NCI-H1930 (cell line): ENCODE results near the gene PNPLA2.
A peak's percentile ranks its signal among the peaks of the same experiment; 100 is the strongest.

Experiments
- DNase-seq, 2 experiments: peaks; one replicate each; lab custom pipeline; 2025; lab: John Stamatoyannopoulos, UW

The PNPLA2 gene

DNA sequence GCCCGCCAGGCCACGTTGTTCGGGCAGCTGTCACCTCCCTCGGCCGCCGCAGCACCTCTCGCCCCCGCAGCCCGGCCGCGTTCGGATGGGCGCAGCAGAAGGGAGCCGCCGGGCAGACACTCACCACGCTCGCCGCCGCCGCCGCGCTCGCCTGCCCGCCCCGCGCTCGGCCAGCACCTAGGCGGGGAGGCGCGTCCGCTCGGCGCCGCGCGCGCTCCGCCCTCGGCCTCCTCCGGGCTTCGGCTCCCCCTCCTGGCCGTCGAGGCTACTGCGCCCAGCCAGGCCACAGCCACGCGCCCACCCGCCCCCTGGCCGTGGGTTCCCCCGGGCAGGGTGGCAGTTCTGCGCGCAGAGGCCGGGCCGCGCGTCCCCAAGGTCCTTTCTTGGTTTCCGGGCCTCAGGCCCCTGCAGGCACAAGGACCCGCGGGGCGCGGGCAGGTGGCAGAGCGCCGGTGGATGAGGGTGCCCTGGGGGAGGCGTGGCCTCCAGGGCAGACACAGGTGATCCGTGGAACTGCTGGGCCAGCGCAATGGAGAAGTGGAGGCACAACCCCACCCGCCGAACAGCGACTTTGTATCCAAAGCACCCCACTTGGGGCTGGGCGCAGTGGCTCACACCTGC, 20.5 kb upstream of the PNPLA2 start, which contains the start of gene SLC25A22:
Gene SLC25A22 (minus strand): TSS at position 189 of the 621 bp plus-strand sequence. CDS start 3,275 bp downstream, outside the sequence.
- DNase-seq = peak; percentile 66 to 87

DNA sequence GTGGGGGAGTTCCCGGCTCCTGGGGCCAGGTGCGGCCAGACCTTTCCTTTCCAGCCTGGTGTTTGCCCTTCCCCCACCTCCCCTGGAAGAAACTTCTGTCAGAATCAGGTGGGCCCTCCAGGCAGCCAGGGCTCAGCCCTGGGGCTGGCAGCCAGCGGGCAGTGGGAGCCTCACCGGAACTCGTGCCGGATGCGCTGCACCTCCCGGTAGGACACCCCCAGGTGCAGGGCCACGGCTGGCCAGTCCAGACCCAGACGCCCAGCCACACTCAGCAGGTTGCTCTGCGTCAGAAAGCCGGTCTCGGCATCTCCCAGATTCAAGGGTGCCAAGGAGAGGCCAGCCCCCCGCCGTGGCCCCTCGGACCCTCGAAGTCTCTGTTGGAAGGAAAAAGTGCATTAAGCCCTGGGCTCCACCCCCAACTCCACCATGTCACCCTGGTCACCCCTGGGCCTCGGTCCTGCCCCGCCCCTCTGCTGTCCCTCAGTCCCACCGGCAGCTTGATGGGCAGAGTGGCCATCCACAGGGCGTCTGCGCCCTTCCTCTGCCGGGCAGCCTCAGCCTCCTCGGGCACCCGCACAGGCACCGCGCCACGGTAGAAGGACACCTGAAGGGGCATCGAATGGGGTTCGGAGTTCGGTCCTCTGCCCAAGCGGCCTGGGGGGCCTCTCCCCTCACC, 18.9 kb upstream of the PNPLA2 start:
- no peak for DNase-seq

DNA sequence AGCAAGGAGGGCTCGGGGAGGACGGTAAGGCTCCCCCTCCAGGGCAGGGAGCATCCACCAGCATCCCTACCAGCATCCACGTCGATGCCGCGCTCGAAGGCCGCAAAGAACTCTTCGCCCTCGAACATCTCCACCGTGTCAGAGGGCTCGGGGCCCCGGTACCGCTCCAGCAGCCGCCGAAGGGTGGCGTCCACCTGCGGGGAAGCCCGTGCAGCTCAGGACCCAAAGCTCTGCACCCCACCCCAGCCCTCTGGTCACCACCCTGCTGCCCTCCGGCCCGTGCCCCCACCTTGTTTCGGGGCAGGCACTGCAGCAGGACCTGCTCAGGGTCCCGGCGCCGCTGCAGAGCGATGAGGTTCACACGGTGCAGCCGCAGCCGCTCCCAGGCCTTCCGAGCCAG, 18.2 kb upstream of the PNPLA2 start:
- no peak for DNase-seq

DNA sequence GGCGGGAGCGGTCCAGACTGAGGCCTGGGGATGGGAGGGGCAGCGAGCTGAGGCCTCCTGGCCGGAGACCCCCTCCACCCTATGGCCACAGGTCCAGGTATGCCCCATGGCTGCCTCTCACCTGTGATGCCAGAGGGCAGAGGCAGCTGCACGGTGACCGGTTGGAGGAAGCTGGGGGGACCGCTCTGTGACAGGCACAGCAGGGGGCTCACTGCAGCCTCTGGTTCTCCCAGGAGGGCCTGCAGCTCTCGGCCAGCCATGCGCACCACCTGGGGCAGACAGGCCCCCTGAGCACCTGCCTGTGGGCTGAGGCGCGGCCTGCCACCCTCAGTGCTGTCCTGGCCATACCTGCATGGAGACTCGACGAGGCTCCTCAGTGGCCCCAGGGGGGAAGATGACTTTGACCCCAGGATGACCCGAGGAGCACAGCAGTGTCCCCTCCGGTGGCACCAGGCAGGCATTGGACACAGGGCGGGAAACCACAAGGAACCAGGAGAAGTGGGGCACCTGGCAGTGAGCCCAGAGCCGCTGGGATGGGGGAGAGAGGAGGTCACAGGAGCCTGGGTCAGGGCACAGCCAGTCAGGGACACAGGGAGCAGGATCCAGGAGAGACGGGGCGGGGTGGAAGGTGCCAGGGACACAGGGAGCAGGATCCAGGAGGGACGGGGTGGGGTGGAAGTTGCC, 17.5 kb upstream of the PNPLA2 start:
- no peak for DNase-seq

DNA sequence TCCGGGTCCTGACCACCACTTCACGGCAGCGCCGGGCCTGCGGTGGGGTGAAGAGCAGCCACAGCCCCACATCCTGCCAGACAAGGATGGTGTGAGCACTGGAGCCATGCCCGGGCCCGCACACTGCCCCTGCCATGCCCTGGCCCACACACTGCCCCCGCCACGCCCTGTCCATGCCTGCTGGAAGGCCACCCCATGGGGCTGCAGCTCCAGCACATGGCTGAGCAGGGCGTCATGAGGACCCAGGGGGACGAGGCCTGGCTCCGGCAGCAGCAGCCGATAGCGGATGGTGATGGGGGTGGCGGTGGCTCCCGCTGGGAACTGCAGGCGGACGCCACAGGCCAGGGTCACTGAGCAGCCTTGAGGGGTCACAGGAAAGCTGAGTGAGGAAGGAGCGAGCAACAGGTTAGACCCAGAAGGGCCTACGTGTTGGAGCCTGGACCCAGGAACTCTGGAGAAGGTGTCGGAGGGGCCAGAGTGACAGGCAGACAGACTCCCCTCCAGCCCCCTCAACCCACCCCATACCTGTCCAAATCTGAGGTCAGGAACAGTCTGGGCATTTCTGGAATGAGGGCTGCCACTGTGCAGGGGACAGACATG, 16.6 kb upstream of the PNPLA2 start:
- no peak for DNase-seq

DNA sequence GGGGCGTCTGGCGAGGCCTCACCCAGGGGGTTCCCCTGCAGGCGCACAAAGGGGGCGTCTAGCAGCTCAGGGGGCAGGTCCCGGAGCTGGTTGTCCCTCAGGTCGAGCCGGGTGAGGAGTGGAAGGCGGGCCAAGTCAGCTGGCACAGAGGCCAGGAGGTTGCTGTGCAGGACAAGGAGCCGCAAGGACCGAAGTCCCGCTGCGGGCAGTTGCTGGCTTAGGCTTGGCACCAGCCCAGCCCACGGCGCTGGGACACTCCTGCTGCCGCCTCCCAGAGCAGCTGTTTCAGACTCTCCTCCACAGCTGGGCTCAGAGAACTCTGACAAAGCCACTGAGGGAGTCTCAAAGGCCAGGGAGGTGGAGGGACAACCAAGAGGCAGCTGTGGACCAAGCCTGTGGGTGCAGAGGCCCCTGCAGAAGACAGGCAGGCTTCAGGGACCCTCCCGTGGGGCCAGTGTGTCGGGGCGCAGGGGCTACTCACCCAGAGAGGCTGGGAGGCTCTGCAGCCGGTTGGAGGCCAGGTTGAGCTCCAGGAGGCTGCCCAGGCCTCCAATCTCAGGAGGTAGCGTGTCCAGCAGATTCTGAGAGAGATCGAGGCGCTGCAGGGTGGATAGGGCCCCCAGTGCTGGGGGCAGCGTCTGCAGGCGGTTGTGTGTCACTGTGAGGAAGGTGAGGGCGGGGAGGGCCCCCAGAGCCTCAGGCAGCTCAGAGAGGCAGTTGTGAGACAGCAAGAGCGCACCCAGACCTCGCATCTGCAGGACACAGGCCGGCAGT, 15.8 kb upstream of the PNPLA2 start:
- DNase-seq = no peak

DNA sequence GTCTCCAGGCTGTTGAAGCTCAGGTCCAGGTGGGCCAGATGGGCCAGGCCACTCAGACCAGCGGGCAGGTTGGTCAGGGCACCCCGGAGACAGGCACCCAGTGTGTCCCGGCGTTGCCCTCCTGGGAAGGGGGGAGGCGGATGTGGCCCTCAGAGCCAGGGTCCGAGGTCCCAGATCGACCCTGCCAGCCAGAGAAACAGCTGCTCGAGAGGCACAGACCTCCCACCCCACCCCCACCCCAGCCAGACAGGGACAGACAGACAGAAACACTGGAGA, 15.3 kb upstream of the PNPLA2 start:
- no peak for DNase-seq

DNA sequence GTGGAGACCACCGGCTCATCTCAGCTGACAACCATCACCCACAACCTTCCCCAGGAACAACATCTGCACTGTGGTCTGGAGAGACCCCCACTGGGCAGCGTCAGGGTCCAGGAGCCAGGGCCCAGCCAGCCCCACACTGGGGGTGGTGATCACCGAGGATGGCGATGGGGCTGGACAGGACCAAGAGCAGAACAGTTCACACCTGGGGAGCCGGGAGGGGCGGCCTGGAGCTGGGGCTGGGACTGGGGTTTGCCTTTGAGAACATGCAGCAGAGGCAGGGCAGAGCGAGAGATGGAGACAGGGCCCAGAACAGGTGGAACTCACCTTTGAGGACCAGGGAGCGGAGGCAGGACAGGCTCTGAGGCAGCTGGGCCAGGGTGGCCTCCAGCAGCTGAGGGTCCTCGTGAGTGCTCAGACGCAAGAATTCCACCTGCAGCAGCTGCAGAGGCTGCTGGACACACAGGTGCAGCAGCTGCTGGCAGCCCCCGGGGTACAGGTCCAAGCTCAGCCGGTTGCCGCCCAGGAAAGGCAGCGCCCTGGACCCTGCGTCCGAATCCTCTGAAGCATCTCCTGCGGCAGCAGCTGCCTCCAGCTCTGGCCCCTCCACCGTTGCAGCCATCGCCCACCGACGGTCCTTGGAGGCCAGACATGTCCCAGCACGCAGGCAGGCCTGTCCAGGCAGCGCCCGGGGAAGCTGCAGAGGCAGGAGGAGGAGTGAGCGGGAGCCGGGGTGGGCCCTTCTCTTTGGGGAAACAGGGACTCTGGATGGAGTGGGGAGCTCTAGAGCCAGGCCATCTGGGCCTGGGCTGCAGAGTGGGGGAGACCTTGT, 14.7 kb upstream of the PNPLA2 start:
- DNase-seq = no peak

DNA sequence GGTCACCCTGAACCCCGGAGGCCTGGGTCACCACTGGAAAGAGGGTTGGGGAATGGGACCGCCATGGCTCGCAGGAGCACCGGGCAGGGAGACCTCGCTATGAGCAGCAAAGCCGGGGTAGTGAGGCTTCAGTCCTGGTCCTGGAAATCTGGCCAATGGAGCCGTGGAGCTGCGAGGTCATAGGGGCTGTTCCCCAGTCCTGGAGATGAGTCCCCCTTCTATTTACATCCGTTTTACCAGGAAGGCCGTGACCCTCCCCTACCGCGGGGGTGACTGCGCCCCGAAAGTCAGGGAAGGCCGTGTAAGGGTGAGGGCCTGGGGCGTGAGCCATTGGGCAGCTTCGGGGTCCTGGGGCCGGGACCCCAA, 14.1 kb upstream of the PNPLA2 start:
- no peak for DNase-seq

DNA sequence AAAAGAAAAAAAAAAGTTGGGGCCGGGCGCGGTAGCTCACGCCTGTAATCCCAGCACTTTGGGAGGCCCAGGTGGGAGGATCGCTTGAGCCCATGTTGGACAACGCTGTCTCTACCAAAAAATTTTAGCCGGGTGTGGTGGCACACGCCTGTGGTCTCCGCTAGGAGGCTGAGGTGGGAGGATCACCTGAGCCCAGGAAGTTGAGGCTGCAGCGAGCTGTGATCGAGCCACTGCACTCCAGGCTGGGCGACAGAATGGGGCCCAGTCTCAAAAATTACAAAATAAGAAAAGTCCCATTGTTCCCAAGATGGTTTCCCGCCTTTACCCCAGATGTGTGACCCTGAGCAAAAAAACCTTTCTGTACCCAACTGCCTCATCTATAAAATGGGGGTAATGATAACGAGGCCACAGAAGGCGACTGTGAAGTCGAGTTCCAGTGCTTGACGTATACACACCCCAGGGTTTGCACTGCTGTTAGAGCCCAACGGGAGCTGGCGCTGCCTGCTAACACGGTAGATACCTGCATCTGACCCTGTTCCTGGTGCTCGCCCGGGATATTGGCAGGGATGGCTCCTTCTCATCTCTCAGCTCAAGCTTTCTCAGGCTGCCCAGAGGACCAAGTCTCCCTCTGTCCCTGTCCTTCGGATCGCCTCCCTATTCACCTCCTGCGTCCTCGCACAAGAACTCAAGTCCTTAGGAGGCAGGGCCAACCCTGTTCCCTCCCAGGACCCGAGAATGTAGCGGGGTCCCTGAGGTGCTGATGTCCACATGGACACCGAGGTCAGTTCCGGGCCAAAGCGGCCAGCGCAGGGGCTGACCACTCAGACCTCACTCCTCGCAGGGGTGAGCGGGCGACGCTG, 10.1 kb upstream of the PNPLA2 start:
- DNase-seq = no peak

DNA sequence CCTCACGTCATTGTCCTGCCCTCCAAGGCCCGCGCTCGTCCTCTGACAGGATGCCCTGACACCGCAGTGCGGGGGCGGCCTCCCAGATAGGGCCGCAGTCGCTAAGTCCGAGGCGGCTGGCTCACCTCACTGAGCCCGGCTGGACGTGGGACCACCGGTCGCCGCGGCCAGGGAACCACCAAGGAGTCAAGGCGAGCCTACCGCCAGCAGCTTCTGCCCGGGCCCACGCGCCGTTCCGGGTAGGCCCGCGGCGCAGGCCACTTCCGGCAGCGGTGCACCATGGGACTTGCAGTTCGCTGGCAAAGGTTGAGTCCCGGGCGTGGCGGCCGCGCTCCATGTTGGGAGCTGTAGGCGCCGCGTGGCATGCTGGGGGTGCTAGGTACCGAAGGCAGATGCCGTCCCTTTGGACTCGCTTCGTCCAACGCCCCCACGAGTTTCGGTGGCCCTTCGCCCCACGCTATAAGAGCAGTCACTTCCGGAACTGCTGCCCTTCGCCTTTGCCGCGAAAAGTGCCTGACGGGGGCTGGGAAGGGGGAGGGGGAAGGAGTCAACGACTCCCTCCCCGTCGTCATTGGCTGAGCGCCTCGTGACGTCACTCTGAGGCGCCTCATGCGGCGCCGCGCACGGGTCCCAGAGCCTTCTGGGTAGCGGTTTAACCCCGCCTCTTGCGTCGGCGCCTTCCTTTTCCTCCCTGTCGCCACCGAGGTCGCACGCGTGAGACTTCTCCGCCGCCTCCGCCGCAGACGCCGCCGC, 9.3 kb upstream of the PNPLA2 start, which contains the start of gene RPLP2:
Gene RPLP2 (plus strand): TSS at position 681 of the 753 bp plus-strand sequence. CDS start 268 bp downstream, outside the sequence.
- peak; percentile 98 to 100 for DNase-seq

DNA sequence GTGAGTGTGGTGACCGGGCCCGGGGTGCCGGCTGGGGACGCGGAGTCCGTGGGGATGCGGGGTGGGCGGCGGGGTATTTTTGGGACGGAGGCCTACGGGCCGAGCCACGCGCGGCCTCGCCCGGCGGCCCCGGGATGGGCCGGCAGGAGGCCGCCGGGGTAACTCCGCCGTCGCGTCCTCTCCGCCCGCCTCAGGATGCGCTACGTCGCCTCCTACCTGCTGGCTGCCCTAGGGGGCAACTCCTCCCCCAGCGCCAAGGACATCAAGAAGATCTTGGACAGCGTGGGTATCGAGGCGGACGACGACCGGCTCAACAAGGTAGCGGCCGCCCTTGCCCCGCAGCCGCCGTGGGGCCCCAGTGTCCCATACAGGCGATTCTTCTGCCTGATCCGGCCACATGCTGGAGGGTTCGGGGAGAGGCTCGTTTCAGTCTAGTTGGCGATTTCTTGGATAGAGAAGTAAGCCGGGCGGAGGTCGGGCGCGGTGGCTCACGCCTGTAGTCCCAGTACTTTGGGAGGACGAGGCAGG, 8.6 kb upstream of the PNPLA2 start:
- DNase-seq = no peak

DNA sequence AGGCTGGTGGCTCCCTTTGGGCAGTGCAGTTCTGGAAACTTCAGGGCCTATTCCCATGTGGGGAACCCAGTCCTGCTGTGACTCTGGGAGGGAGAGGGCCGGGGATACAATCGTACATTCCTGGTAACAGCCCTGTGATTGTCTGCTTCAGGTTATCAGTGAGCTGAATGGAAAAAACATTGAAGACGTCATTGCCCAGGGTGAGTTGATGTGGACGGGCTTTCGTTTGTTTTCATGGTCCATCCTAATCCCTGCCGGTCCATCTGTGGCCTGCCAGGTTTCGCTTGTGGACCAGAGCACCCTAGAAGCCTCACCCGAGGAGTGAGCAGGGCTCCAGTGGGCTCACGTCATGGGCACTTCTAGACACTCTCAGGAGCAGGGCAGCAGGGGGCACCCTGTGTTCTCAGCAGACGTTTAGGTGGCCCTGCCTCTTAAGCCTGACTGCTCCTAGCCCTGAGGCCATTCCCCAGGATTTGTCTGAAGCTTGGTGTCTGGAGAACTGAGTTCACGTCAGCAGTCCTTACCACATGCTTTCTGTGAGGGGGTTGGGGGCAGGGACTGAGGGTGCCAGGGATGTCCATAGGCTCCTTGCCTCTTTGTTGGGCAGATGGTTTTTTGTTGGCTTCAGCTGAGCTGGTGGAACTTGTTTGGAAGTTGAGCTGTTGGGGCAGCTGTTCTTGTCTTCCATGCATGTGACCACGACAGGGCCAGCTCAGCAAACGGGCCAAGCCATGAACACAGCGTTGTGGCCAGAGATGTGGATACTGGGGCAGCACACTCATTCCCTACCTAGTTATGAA, 7.1 kb upstream of the PNPLA2 start:
- no peak for DNase-seq

DNA sequence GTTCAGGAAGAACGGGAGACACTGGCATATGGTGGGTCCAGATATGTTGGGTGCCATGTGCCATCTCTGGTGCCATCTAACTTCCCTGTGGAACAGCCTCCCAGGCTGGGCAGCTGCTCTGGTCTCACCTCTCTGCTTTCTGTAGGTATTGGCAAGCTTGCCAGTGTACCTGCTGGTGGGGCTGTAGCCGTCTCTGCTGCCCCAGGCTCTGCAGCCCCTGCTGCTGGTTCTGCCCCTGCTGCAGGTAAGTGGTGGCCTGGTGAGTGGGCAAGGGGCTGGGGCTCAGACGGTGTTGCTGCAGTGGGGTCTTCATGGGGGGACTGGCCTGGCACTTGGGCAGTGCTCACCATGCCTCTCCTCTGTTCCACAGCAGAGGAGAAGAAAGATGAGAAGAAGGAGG, 6.3 kb upstream of the PNPLA2 start:
- no peak for DNase-seq

DNA sequence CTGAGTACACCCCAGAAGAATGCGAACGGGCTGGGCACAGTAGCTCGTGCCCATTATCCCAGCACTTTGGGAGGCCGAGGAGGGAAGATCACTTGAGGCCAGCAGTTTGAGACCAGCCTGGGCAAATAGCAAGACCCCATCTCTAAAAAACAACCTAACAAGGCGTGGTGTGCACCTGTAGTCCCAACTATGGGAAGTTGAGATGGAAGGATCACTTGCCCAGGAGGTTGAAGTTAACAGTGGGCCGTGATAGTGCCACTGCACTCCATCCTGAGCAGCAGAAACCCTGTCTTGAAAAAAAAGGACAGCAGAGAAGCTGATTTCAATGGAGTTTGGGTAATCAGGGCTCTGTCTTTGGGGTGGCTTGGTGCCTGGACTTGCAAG, 5.7 kb upstream of the PNPLA2 start:
- DNase-seq = no peak

DNA sequence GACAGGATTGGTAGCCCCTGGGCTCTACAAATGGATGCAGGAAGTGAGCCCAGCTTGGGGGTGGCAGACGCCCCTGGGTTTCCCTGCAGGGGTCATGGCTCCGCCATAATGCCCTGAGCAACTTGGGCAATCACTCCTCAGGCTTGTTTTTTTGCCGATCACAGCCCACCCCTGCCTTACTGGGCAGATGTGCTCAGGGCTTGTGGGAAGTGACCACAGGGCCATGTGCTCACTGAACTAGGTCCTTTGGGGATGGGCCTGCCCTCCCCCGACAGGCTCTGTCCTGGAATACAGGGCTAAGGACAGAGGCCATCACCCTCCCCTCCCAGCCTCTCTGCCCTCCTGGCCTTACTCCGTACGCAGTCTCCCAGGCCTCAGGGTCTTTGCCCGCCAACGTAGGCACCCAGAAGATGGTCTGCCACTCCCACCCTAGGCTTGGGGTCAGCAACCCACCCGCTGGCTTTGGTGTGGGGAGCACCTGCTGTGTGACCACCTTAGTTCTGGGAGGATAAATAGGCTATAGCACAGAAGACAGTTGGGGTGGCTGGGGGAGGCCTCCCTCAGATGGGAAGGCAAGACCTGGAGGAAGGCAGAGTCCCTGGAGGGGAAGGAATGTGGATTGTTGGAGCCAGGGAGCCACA, 5.1 kb upstream of the PNPLA2 start:
- DNase-seq = no peak

DNA sequence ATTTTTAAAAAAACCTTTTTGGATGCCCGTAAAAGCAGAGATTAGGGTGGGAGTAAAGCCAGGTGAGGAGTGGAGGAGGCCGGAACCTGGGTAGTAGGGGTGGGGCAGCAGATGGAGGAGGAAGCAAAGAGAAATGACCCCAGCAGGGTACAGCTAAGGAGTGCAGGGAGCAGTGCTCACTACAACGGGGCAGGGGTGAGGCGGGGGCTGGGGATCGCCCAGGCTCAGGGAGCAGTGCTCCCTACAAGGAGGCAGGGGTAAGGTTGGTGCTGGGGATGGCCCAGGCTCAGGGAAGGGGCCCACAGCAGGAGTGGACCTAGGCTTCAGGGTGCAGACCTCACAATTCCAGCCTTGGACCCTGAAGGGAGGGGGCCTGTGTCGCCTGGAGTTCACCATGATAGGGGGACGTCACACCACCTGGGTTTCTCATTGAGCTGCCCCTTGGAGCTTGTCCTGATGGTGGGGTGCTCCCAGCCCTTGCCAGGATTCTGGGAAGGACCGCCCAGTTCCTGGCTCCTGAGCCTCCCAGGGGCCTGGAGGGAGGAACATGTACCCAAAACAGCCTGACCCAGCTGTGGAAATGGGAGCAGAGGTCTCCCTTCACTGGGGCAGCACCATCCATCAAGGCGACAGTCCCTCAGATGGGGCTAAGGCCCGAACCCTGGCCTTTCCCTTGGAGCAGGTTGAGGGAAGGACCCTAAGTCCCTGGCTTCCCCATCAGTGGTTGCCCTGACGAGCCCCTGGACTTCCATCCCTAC, 2.9 kb upstream of the PNPLA2 start:
- DNase-seq = no peak
